Midbrain (tissue), 1 donor: ENCODE results near the gene ZNF738.
A peak's percentile ranks its signal among the peaks of the same experiment; 100 is the strongest.
"Not testable (repeated sequence)": the region's sequence is repeated elsewhere in the genome, so short reads cannot be mapped to it uniquely, and the experiment has no call there.

ENCODE experiments used
- DNase-seq: peaks from one replicate; lab custom pipeline; 2025; lab: John Stamatoyannopoulos, UW

ZNF738 gene

GRCh38 chr19:21358768-21359451, at the start of gene ZNF738:
ZNF738 (plus strand) TSS chr19:21359000; CDS start chr19:21359141, 141 bp downstream.
- peak; percentile 97 for DNase-seq

GRCh38 chr19:21312807-21313206, 46.0 kb upstream of the ZNF738 start:
- not testable (repeated sequence) for DNase-seq

- DNase-seq = peak; percentile 36
Observed at GRCh38 chr19:21314676-21315075, 44.1 kb upstream of the ZNF738 start.

- DNase-seq = no peak
Observed at GRCh38 chr19:21317821-21318220, 41.0 kb upstream of the ZNF738 start.

GRCh38 chr19:21321134-21321533, 37.7 kb upstream of the ZNF738 start:
- no peak for DNase-seq

- DNase-seq = no peak
Observed at GRCh38 chr19:21321996-21322395, 36.8 kb upstream of the ZNF738 start.

GRCh38 chr19:21322528-21322927, 36.3 kb upstream of the ZNF738 start:
- peak; percentile 82 for DNase-seq

GRCh38 chr19:21323000-21323399, 35.8 kb upstream of the ZNF738 start:
- peak; percentile 36 for DNase-seq

- no peak for DNase-seq
Observed at GRCh38 chr19:21326169-21326568, 32.6 kb upstream of the ZNF738 start.

- no peak for DNase-seq
Observed at GRCh38 chr19:21328406-21328805, 30.4 kb upstream of the ZNF738 start.

GRCh38 chr19:21328885-21329605, 29.8 kb upstream of the ZNF738 start, which contains the start of gene ZNF708:
ZNF708 (minus strand) TSS chr19:21329410; CDS start chr19:21329212, 198 bp downstream.
- DNase-seq = peak; percentile 95

- DNase-seq = no peak
Observed at GRCh38 chr19:21335721-21336120, 23.1 kb upstream of the ZNF738 start.

GRCh38 chr19:21344841-21345240, 14.0 kb upstream of the ZNF738 start:
- DNase-seq = not testable (repeated sequence)

GRCh38 chr19:21352830-21353229, 6.0 kb upstream of the ZNF738 start:
- DNase-seq = no peak

GRCh38 chr19:21362291-21362690, 3.5 kb downstream of the ZNF738 start:
- no peak for DNase-seq

- no peak for DNase-seq
Observed at GRCh38 chr19:21383980-21384582, 25.3 kb downstream of the ZNF738 start.

- DNase-seq = no peak
Observed at GRCh38 chr19:21396121-21396520, 37.3 kb downstream of the ZNF738 start.

GRCh38 chr19:21396893-21397572, 38.2 kb downstream of the ZNF738 start, which contains the start of gene ZNF493:
ZNF493 (plus strand) TSS chr19:21397133; CDS start chr19:21397238, 105 bp downstream.
- DNase-seq = peak; percentile 97

- DNase-seq = no peak
Observed at GRCh38 chr19:21398851-21399250, 40.1 kb downstream of the ZNF738 start.

- no peak for DNase-seq
Observed at GRCh38 chr19:21402303-21402985, 43.6 kb downstream of the ZNF738 start.

GRCh38 chr19:21410166-21410565, 51.4 kb downstream of the ZNF738 start:
- DNase-seq = no peak

GRCh38 chr19:21422244-21422643, 63.4 kb downstream of the ZNF738 start:
- no peak for DNase-seq
